Peyer's patch (tissue), 4 donors: Measurements from ENCODE around the gene MILR1. TPM values are rescaled to one million over a fixed set of nuclear protein-coding genes. Genes with fewer than 3 reads are reported as not detected.
"Not testable (repeated sequence)": the region's sequence is repeated elsewhere in the genome, so short reads cannot be mapped to it uniquely, and the experiment has no call there.

ENCODE experiments used
- DNase-seq, 3 donors: peaks; one replicate each; pipeline ENCODE4 v3.0.0-alpha.2; 2017 to 2019
- H3K27ac ChIP-seq, 4 donors: fragments of 200-600 bp; sonication (generic); one replicate each; pipeline ENCODE4 v1.5.1; 2016 to 2019
- H3K27me3 ChIP-seq, 2 donors: fragments of 200-600 bp; sonication (generic); one replicate each; pipeline ENCODE4 v1.5.1; 2019
- H3K36me3 ChIP-seq, 3 donors: fragments of 200-600 bp; sonication (generic); one replicate each; pipeline ENCODE4 v1.5.1; 2016 to 2019
- H3K4me1 ChIP-seq, 4 donors: fragments of 200-600 bp; sonication (generic); one replicate each; pipeline ENCODE4 v1.5.1; 2016 to 2019
- H3K4me3 ChIP-seq, 4 donors: fragments of 200-600 bp; sonication (generic); 1 replicate in 3 of 4; 2 replicates in 1 of 4; pipeline ENCODE4 v1.5.1; 2016 to 2019; ENCODE audit warnings: mild to moderate bottlenecking in 1 of 4
- H3K9me3 ChIP-seq, 4 donors: fragments of 200-600 bp; sonication (generic); one replicate each; pipeline ENCODE4 v1.5.1; 2016 to 2019; ENCODE audit warnings: mild to moderate bottlenecking in 1 of 4
- POLR2A ChIP-seq, 2 donors: fragments of 450-650 bp; IDR thresholded peaks; one replicate each; pipeline ENCODE4 v1.5.1; 2017; ENCODE audit warnings: antibody characterized with exemption in 2 of 2, mild to moderate bottlenecking in 2 of 2, moderate library complexity in 2 of 2
- total RNA-seq, 4 donors: library from RNA; depleted of rRNA; stranded (reverse); fragments of >200 nt; gene quantifications; one replicate each; pipeline ENCODE4 v1.1.0, GENCODE V29; 2016
- TF ChIP-seq, protein P1 (sequence below), 6 experiments: fragments of 450-650 bp in 4 of 6; fragments of 200-600 bp in 2 of 6; sonication (generic) in 1 of 6; IDR thresholded peaks; one replicate each; pipeline ENCODE4 v1.5.1; 2017 to 2019; ENCODE audit warnings: antibody characterized with exemption in 6 of 6, mild to moderate bottlenecking in 3 of 6, moderate library complexity in 1 of 6

The MILR1 gene
- total RNA-seq, 4 donors from 2014 or later, result 3.3 to 10.7 (median 5.6) TPM; not detected in 1

DNA sequence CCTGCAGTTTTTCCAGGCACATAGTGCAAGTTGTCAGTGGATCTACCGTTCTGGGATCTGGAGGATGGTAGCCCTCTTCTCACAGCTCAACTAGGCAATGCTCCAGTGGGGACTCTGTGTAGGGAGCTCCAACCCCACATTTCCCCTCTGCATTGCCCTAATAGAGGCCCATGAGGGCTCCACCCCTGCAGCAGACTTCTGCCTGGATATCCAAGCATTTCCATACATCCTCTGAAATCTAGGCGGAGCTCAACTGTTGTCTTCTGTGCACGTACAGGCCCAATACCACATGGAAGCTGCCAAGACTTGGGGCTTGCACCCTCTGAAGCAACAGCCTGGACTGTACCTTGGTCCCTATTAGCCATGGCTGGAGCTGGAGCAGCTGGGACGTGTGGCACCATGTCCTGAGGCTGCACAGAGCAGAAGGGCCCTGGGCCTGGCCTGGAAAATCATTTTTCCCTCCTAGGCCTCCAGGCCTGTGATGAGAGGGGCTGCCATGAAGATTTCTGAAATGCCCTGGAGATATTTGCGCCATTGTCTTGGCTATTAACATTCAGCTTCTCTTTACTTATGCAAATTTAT is 10.9 kb upstream of the MILR1 start:
- Histone ChIP-seq H3K4me1 (peaks cover 0 to 4% (median 0%) of the 10 kb centered on the region in 4 donors), H3K27ac (no peak overlapping the region), H3K9me3 (peaks cover 0 to 17% (median 6%) of the 10 kb centered on the region in 4 donors), H3K4me3 (no peak overlapping the region), H3K27me3 (no peaks in the 10 kb centered on the region), H3K36me3 (no peaks in the 10 kb centered on the region)
- TF ChIP-seq POLR2A (IDR thresholded peaks at IDR 0.05), result no peak
- TF ChIP-seq, protein P1, sequence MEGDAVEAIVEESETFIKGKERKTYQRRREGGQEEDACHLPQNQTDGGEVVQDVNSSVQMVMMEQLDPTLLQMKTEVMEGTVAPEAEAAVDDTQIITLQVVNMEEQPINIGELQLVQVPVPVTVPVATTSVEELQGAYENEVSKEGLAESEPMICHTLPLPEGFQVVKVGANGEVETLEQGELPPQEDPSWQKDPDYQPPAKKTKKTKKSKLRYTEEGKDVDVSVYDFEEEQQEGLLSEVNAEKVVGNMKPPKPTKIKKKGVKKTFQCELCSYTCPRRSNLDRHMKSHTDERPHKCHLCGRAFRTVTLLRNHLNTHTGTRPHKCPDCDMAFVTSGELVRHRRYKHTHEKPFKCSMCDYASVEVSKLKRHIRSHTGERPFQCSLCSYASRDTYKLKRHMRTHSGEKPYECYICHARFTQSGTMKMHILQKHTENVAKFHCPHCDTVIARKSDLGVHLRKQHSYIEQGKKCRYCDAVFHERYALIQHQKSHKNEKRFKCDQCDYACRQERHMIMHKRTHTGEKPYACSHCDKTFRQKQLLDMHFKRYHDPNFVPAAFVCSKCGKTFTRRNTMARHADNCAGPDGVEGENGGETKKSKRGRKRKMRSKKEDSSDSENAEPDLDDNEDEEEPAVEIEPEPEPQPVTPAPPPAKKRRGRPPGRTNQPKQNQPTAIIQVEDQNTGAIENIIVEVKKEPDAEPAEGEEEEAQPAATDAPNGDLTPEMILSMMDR (IDR thresholded peaks at IDR 0.05), result no peak
- DNase-seq, result no peak

DNA sequence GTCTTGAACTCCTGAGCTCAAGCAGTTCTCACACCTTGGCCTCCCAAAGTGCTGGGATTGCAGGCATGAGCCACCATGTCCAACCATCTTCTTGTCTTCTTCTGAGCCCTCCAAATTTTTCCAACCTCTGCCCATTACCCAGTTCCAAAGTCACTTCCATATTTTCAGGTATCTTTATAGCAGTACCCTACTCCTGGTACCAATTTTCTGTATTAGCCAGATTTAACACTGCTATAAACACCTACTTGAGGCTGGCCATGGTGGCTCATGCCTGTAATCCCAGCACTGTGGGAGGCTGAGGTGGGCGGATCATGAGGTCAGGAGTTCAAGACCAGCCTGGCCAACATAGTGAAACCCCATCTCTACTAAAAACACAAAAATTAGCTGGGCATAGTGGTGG is 9.4 kb upstream of the MILR1 start:
- not testable (repeated sequence) for DNase-seq, H3K27me3 ChIP-seq, H3K36me3 ChIP-seq, H3K4me1 ChIP-seq, H3K27ac ChIP-seq, H3K4me3 ChIP-seq
- peaks cover 0 to 17% (median 6%) of the 10 kb centered on the region in 4 donors for H3K9me3 ChIP-seq

DNA sequence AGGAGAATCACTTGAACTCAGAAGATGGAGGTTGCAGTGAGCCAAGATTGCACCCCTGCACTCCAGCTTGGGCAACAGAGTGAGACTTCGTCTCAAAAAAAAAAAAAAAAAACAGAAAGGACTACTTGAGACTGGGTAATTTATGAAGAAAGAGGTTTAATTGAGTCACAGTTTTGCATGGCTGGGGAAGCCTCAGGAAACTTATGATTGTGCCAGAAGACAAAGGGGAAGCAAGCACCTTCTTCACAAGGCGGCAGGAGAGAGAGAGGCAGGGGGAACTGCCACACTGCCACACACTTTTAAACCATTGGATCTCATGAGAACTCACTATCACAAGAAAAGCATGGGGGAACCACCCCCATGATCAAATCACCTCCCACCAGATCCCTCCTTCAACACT is 9.0 kb upstream of the MILR1 start:
- H3K36me3 ChIP-seq, result no peaks in the 10 kb centered on the region
- no peak overlapping the region for H3K4me3 ChIP-seq
- peaks cover 0 to 4% (median 0%) of the 10 kb centered on the region in 4 donors for H3K4me1 ChIP-seq
- H3K27ac ChIP-seq, result no peak overlapping the region
- TF ChIP-seq, protein P1 (IDR thresholded peaks at IDR 0.05), result no peak
- no peak for TF ChIP-seq POLR2A (IDR thresholded peaks at IDR 0.05)
- no peak for DNase-seq
- H3K9me3 ChIP-seq, result peaks cover 0 to 17% (median 6%) of the 10 kb centered on the region in 4 donors
- H3K27me3 ChIP-seq, result no peaks in the 10 kb centered on the region

DNA sequence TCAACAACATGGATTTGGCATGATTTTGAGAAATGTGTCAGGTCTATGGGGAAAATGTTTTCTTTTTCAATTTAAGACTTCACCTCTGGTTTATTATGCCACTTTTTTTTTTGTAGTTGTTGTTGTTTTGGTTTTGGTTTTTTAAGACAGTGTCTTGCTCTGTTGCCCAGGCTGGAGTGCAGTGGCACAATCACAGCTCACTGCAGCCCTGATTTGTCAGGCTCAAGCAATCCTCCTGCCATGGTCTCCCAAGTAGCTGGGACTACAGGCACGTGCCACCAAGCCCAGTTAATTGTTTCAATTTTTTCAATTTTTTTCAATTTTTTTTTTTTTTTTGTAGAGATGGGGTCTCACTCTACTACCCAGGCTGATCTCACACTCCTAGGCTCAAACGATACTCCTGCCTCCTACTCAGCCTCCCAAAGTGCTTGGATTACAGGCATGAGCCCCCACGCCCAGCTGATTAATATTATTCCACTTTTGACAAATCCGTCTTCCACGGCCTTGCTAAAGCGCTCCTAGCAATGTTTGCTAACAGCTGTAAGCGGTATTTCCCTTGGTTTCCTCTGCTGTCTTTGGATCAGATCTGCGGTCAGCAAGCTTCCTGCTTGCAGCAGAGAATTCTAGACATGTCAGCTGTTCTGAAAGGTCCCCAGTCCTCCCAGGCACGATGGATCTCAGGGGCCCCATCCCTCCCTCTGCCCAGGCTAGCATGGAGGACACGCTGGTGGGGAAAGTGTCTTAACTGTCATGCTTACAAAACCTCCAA is 7.0 kb upstream of the MILR1 start:
- TF ChIP-seq, protein P1 (IDR thresholded peaks at IDR 0.05), result no peak
- no peak for TF ChIP-seq POLR2A (IDR thresholded peaks at IDR 0.05)
- H3K4me3 ChIP-seq, result no peak overlapping the region
- H3K36me3 ChIP-seq, result no peaks in the 10 kb centered on the region
- H3K4me1 ChIP-seq, result peaks cover 0 to 4% (median 0%) of the 10 kb centered on the region in 4 donors
- H3K27me3 ChIP-seq, result no peaks in the 10 kb centered on the region
- peaks cover 0 to 17% (median 6%) of the 10 kb centered on the region in 4 donors for H3K9me3 ChIP-seq
- H3K27ac ChIP-seq, result peak overlapping the region in 2 of 4 donors; percentile 33 to 65
- peak in 1 of 3 donors; percentile 60 for DNase-seq

DNA sequence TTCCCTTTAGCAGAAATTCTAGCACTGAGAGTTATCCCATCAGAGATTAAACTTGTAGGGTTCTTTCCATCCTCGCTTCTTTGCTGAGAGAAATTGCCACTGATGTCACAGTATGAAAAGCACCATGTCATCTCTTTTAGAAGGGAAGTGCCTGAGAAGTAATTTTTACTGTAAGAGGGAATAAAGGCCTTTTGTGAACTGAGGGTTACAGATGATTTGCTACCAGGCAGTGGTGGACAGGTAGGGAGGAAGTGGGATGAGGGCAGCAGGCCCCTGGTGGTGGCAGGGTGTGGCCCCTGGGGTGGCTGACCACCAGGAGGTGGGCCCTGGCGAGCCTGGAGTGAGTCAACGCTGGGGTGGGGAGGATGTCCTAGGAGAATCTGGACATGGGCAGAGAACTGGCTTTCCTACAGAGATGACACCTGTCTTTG is 6.4 kb upstream of the MILR1 start:
- Histone ChIP-seq H3K4me1 (peaks cover 0 to 4% (median 0%) of the 10 kb centered on the region in 4 donors), H3K4me3 (no peak overlapping the region), H3K27ac (peak overlapping the region in 2 of 4 donors; percentile 33 to 65), H3K27me3 (no peaks in the 10 kb centered on the region), H3K9me3 (peaks cover 0 to 12% (median 4%) of the 10 kb centered on the region in 4 donors), H3K36me3 (no peaks in the 10 kb centered on the region)
- no peak for DNase-seq
- TF ChIP-seq POLR2A (IDR thresholded peaks at IDR 0.05), result no peak
- TF ChIP-seq, protein P1 (IDR thresholded peaks at IDR 0.05), result no peak
